GM19099 (cell line): Measurements from ENCODE around the gene KRT13.

Experiments used
- POLR2A ChIP-seq: IDR thresholded peaks from 3 replicates; pipeline ENCODE4 v1.6.1; 2011; ENCODE audit warnings: low read depth; ENCODE audit not compliant: insufficient read length; ENCODE audit errors: extremely low read depth

KRT13 gene

GRCh38 chr17:41451154-41451728, 54.2 kb downstream of the KRT13 start:
- TF ChIP-seq POLR2A, result no peak
